Duodenal mucosa (tissue), 2 donors: ENCODE results near the gene MYOC.
"Not testable (repeated sequence)": the region's sequence is repeated elsewhere in the genome, so short reads cannot be mapped to it uniquely, and the experiment has no call there.

ENCODE experiments used
- H3K27ac ChIP-seq: one replicate; pipeline ENCODE4 v1.7.0; 2013; ENCODE audit warnings: low read depth, low read length
- H3K27me3 ChIP-seq, 2 donors: one replicate each; pipeline ENCODE4 v1.7.0; 2013; ENCODE audit warnings: low read length in 2 of 2, control low read depth in 1 of 2; ENCODE audit not compliant: insufficient read depth in 2 of 2, control insufficient read depth in 1 of 2
- H3K36me3 ChIP-seq, 2 donors: one replicate each; pipeline ENCODE4 v1.7.0; 2013; ENCODE audit warnings: low read length in 2 of 2, control low read depth in 1 of 2; ENCODE audit not compliant: insufficient read depth in 2 of 2, control insufficient read depth in 1 of 2
- H3K4me1 ChIP-seq, 2 donors: one replicate each; pipeline ENCODE4 v1.7.0; 2013; ENCODE audit warnings: low read length in 2 of 2, control low read depth in 1 of 2; ENCODE audit not compliant: insufficient read depth in 2 of 2, control insufficient read depth in 1 of 2
- H3K4me3 ChIP-seq, 2 donors: one replicate each; pipeline ENCODE4 v1.7.0; 2013; ENCODE audit warnings: low read length in 2 of 2, low read depth in 1 of 2
- H3K9ac ChIP-seq, 2 donors: one replicate each; pipeline ENCODE4 v1.7.0; 2013; ENCODE audit warnings: low read length in 2 of 2, low read depth in 1 of 2
- H3K9me3 ChIP-seq, 2 donors: one replicate each; pipeline ENCODE4 v1.7.0; 2013; ENCODE audit warnings: low read length in 2 of 2, control low read depth in 1 of 2; ENCODE audit not compliant: control insufficient read depth in 1 of 2

Gene MYOC

DNA sequence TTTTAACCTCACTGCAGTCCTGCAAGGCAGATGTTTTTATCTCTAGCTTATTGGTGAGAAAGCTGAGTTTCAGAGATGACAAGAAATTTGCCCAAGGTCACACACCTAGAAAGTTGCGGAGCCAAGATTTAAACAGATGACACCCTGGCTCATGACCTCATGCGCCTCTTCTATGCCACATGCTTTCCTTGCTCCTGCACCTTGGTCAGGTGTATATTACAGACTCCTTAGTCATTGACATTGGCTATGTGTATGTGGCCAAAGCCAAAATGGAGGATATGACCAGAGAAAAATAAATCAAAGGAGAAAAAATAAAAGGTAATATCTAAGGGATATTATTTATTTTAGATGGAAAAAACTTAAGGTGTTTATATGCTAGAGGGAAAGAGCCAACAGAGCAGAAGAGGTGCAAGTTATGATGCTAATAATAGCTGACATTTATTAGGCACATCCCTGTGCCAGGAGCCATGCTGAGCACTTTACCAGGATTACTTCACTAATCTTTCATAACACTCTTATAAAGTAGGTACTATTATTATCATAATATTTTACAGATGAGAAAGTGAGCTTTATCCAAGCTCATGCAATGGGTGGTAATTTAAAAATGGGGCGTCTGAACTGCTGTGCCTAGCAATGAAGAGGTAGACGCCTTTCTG is 13.8 kb upstream of the MYOC start:
- Histone ChIP-seq H3K9ac (no peak overlapping the region), H3K9me3 (no peaks in the 10 kb centered on the region), H3K36me3 (no peaks in the 10 kb centered on the region), H3K4me3 (no peak overlapping the region), H3K4me1 (no peaks in the 10 kb centered on the region), H3K27me3 (no peaks in the 10 kb centered on the region), H3K27ac (no peak overlapping the region)

DNA sequence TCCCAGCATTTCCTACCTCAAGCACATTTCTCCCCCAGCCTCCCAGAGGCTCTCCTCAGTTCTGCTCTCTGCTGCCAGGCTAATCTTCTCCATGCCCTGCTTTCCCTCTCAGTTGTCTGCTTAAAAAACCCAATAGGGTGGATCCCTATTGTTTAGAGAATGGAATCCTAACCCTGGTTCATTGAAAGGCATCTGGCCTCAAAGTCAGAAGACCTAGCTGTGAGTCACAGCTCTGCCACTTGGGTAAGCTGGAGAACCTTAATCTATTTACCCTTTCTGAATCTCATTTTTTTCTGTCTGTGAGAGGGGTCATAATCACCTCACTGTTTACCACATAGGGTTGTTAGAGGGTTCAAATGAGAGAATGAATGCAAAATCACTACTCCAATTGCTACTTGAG is 12.5 kb upstream of the MYOC start:
- Histone ChIP-seq H3K36me3 (no peaks in the 10 kb centered on the region), H3K9ac (no peak overlapping the region), H3K4me3 (no peak overlapping the region), H3K27ac (no peak overlapping the region), H3K9me3 (no peaks in the 10 kb centered on the region), H3K27me3 (no peaks in the 10 kb centered on the region), H3K4me1 (no peaks in the 10 kb centered on the region)

DNA sequence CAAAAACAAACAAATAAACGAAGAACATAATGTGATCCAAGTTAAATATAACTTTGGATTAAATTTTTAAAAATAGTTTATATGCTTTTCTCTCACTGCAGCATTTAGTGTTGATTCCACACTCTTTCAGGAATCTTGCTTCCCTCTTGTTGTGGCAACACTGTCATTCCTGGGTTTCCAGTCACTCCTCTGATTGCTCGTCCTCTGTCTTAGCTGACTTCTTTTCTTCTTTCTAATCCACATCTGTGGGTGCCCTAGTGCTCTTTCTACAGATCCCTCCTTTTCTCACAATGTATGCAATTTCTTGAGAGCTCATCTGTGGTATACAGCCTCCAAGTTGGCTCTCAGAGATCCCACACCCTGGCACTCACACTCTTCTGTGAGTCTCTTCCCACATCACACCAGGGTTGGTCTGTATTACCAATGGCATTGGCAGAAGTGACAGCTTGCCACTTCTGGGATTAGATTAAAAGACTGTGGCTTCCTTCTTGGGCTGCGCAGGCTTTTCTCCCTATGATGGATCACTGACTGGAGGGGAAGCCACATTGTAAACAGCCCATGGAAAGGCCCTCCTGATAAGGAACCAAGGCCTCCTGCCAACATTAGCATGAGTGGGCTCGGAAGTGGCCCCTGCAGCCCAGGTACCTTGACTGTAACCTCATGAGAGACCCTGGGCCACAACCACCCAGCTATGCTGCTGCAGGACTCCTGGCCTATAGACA is 11.5 kb upstream of the MYOC start:
- no peak overlapping the region for H3K27ac ChIP-seq
- no peaks in the 10 kb centered on the region for H3K27me3 ChIP-seq
- no peaks in the 10 kb centered on the region for H3K4me1 ChIP-seq
- no peaks in the 10 kb centered on the region for H3K9me3 ChIP-seq
- no peak overlapping the region for H3K4me3 ChIP-seq
- H3K9ac ChIP-seq: no peak overlapping the region
- no peaks in the 10 kb centered on the region for H3K36me3 ChIP-seq

DNA sequence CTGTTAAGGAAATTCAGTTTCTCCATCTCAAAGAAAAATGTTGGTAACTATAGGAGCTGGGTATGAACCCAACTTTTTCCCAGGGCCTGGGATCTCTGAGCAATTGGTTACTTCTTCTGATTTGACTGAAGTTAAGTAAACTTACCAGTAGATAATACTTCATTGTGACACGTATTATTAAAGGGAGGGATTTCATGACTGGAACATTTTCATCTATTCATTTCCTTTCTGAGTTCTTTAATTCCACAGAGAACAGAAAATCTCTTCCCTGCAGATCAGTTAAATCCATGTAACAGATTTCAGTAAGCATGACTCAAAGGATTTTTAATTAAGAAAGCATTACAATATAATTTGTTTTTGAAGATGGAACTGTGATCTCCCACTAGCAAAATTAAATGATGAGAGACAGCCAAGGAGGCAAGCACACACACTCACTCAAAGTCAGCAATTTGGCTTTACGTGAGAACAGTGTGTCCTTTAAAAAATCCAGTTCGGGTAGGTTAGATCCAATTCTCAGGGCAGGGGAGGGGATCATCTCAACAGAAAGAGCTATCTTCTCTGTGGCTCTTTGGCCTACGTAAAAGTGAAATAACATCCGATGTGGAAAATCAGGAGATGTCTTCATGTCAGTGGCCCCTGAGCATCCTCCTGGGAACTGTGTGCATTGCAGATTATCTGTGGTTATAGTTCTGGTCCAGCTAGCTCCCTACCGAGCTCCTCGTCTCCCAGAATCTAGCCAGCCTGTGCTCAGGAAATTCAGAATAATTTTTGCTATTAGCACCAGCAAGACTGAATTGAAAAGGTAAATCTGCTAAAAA is 10.8 kb upstream of the MYOC start:
- Histone ChIP-seq H3K27me3 (no peaks in the 10 kb centered on the region), H3K36me3 (no peaks in the 10 kb centered on the region), H3K4me3 (no peak overlapping the region), H3K9me3 (no peaks in the 10 kb centered on the region), H3K4me1 (no peaks in the 10 kb centered on the region), H3K9ac (no peak overlapping the region), H3K27ac (no peak overlapping the region)

DNA sequence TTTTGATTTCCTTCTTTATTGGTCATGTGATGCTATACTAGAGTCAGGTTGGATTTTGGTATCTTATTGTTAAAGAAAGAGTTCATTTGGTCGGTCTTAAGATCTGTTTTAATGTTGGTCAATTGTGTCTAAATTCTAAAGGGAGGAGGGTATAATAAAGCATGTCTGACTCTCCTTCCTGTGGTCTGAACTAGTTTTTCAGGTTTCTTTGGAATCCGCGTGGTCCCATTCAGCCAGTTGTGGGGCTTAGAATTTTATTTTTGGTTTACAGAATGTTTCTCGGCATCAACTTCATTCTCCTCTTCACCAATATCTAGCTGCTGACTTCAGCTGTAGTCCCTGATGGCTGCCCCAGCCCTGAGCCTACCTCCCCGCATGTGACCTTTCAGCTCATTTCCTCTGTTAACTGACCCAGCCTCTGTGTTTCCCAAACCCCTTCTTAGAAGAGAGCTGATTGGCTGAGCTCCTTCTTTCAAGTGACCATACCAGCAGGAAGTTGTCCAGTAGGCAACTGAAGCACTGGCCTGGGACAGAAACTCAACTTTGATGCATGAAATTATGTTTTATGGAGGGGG is 8.7 kb upstream of the MYOC start:
- no peaks in the 10 kb centered on the region for H3K9me3 ChIP-seq
- no peak overlapping the region for H3K27ac ChIP-seq
- no peak overlapping the region for H3K4me3 ChIP-seq
- no peaks in the 10 kb centered on the region for H3K27me3 ChIP-seq
- no peaks in the 10 kb centered on the region for H3K36me3 ChIP-seq
- peaks cover under 1% of the 10 kb centered on the region in 2 donors for H3K4me1 ChIP-seq
- no peak overlapping the region for H3K9ac ChIP-seq

DNA sequence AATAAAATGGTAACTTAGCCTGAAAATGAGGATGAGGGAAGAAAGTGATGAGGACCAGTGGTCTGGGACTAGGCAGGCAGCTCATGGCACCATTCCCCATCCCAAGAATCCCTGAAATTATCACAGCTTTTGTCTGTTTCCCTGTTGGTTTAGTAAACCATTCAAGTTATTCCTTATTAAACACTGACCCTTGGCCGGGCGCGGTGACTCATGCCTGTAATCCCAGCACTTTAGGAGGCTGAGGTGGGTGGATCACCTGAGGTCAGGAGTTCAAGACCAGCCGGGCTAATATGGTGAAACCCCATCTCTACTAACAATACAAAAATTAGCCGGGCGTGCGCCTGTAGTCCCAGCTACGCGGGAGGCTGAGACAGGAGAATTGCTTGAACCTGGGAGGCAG is 3.7 kb upstream of the MYOC start:
- H3K27me3 ChIP-seq, H3K4me3 ChIP-seq, H3K9ac ChIP-seq, H3K36me3 ChIP-seq, H3K9me3 ChIP-seq, H3K27ac ChIP-seq, H3K4me1 ChIP-seq: not testable (repeated sequence)

DNA sequence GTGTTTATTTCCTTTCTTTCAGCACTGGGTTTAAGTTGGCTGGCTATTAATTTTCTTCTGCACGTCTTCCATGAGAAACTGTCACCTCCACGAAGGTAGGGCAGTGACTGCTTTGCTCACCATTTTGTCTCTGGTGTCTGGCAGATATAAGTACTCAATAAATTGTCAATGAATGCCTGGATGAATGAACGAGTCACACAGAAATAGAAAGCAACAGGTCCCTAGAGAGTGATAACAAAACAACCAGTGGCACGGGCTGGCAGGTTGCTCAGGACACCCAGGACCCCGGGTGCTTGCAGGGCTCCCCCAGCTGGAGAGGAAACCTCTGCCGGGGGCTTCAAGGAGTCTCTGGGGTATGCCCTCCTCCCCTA is 3.2 kb upstream of the MYOC start:
- no peaks in the 10 kb centered on the region for H3K27me3 ChIP-seq
- no peak overlapping the region for H3K4me3 ChIP-seq
- no peaks in the 10 kb centered on the region for H3K36me3 ChIP-seq
- H3K9me3 ChIP-seq: no peaks in the 10 kb centered on the region
- H3K9ac ChIP-seq: no peak overlapping the region
- peak overlapping the region; percentile 5 for H3K27ac ChIP-seq
- H3K4me1 ChIP-seq: peaks cover 5% of the 10 kb centered on the region in 2 donors

DNA sequence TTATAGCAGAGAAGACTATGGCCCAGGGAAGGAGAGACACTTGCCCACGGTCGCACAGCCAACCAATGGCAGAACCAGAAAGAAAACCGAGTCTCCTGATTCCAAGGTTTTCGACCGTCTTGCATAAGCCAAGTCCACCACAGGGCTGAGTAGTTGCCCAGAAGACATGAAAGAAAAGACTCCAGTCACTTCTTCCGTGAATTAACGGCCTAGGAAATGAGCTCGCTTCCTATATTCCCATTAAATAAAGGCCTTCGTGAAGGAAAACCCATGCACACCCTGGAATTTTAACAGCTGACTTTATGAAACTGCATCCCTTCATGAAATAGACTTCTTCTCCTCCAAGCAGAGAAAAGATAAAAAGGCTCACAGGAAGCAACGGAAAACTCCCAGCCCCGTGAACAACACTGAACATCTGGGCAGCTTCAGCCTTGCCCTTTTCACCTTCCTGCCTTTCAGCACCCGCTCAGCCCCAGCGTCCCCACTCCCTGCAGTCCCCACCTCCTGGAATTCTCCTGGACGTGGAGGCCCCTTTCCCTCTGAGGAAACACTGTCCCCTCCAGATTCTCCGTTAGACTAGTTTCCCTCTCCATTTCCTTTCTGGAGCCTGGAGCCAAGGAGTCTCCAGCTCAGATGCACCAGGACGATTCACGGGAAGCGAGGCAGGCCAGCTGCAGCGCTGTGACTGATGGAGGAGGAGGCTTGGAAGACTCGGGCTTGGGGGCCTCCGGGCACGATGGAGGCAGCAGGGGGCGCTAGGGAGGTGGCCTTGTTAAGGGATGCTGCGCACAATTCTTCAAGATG is 2.7 kb upstream of the MYOC start:
- peak overlapping the region in 1 of 2 donors; percentile 13 for H3K4me3 ChIP-seq
- no peak overlapping the region for H3K9ac ChIP-seq

DNA sequence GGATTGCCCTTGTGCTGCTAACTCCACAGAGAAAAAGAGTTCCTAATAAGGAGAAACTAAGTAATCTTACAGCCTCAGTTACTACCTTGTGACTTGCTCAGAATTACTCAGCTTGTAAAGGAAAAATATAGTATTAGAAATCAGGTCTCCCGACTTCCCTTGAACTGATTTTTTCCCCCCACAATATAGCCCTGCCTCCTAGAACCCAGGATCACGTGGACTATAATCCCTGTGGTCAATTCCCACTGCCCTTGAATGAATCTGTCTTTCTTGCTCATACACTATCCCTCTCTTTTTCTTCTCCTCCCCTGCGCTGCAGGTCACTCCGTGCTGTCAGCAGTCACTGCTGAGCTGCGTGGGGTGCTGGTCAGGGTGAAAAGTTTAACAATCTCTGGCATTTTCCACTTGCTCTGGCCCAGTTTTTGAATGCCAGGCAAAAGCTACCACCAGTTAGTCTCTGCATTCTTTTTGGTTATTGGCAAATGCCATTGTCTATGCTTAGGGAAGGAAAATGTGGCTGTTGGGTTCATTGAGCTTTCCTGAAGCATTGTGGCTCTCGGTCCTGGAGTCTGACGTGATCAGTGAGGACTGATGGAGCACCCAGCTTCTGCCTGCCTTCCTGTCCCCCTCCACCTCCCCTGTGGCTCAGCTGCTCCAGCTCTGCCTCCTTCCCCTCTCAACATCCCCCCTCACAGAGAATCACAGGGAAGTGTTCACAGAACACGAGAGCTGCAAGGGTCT is 1.9 kb upstream of the MYOC start:
- no peaks in the 10 kb centered on the region for H3K9me3 ChIP-seq
- H3K4me3 ChIP-seq: no peak overlapping the region
- H3K36me3 ChIP-seq: no peaks in the 10 kb centered on the region
- peak overlapping the region; percentile 26 for H3K27ac ChIP-seq
- no peak overlapping the region for H3K9ac ChIP-seq
- no peaks in the 10 kb centered on the region for H3K27me3 ChIP-seq
- H3K4me1 ChIP-seq: peaks cover 5% of the 10 kb centered on the region in 2 donors

More for the DNA sequence above, 2.7 kb upstream of the MYOC start:
- H3K9me3 ChIP-seq: no peaks in the 10 kb centered on the region
- H3K27ac ChIP-seq: peak overlapping the region; percentile 5
- H3K36me3 ChIP-seq: no peaks in the 10 kb centered on the region
- peaks cover 5% of the 10 kb centered on the region in 2 donors for H3K4me1 ChIP-seq
- H3K27me3 ChIP-seq: no peaks in the 10 kb centered on the region
